Limb (tissue), 2 donors: ENCODE measurements around the gene ARHGAP21.
"Not testable (repeated sequence)": the region's sequence is repeated elsewhere in the genome, so short reads cannot be mapped to it uniquely, and the experiment has no call there.

Experiments
- DNase-seq, 2 donors: peaks; one replicate each; pipeline ENCODE4 v3.0.0-alpha.2; 2016; ENCODE audit errors: extremely low spot score in 2 of 2

ARHGAP21 gene

DNA sequence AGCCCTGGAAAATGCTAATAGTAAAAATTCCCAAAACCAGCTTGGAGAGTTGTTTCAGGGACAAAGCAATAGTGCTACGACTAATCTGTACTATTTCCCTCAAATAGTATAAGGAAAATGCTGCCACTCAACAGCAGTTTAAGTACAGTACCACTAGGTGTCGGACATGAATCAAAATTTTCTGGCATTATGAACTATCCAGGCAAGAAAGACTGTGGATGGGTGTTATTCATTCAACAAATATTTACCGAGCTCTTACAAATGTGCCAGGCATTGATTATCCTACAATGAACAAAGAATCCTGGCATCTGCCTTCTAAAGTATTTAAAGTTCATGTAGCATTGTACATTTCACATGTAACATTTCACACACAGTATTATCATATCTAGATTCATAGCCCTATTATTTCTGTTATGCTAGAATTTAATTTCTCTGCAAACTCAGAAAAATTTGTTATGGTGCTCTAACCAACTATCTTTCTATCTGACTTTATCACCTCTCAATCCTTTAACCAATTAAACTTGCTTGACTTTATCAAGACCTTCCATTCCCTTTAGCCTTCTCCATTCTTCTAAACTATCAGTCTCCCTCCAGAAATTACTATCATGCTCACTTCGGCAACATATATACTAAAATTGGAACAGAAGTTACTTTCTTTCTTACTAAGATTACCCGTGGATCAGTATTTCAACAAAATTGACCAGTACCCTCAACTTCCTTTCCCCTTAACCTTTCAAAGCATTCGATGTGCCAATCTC, 80.6 kb downstream of the ARHGAP21 start:
- DNase-seq, result peak in 1 of 2 donors; percentile 77

DNA sequence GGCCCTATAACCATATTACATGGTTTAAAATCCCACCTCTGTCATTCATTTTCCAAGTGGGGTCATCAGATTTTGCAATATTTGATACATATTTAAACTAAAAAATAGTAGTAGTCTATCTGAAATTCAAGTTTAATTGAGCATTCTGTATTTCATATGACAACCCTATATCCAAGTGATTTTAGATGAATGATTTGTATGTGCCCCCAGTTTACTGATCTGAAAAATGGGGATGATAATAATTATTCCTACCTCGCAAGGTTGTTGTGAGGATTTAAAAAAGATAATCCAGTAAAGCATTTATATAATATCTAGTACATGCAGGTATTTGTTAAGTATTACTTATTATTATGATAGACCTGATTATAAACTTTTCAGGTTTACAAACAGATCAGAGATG, 84.6 kb downstream of the ARHGAP21 start:
- no peak for DNase-seq

DNA sequence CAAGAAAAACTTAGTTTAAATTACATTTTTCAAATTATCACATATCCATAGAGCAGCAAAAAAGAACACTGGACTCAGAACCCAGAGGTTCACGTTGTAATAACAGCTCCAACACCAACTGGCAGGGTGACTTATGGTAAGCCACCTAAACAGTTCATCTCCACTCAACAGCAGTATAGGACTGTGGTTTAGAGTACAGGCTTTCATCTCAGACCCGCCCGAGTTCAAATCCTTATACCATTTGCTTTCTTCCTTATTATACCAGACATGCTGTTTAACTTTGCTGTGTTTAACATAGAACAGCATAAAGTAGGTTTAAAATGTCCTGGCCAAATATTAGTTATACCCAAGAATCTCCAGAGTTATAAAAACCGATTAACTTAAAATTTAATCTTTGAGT, 97.9 kb downstream of the ARHGAP21 start:
- DNase-seq, result no peak

DNA sequence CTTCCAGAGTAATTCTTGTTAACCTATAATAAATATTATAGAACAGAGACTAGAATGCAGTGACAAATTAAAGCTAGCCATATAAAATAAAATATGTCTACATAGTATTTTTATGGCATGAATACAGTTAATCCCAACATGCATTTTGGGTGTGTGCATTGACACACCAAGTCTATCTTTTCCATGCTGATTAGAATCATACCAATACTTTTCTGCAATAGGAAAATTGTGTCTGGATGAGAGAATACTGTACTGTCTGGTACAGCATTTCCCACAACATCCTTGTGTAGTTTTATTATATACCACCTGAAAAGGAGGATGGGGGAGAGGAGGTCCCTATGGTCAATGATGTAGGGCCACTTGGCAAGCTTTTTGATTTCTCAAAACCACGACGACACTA, 100.3 kb downstream of the ARHGAP21 start:
- DNase-seq, result no peak

DNA sequence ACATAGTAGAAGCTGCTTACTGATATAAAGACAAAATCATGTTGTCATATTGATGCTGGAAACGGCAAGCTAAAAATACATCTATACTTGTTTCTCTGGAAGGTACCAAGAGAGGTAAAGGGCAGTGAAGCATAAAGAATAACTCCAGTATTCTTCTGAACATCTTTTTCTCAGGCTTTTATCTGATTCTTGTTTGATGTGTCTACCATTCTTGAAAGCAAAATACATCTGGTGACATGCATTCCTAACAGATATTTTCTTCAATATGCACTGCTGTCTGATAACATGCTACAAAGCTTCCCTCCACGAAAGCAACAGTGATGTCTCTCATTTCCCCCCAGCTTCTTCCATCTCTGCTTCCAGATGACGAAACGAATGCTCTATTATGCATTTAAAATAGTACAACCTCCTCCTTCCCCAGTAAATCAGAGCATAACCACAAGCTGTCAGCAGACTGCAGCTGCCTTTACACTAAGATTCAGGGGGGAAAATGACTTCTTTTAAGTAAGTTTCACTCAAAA, 100.8 kb downstream of the ARHGAP21 start:
- DNase-seq, result no peak

DNA sequence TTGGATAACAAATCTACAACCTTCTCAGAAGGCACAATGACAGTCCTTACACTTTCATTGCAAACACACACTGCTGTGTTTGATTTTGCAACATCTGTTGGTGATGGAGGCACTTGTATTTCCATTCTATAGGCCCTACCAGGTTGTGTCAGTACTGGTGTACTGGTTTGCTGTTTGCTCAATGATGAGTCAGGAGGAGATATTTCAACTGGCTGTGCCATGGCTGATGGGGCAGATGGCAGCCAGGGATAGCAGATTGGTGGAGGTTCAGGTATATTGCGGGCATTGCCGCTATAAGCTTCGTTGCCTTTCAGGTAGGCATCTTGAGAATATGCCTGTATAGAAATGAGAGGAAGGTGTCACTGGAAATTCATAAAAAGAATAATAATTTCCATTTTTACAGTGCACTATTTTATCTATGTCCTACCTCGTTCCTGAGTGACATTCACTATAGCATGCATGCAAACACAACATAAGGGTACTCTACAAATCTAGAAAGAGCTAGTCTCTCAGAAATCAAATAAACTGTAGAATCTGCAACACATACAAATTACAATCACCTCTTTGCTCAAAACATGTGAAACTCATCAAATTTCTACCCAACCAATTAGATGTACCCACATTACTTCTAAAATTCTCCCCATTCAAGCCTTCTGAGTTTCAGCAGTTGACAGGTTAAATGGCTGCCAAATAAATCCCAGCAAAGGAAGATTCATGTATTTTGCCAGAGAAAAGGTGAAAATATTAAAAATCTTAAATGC, 102.5 kb downstream of the ARHGAP21 start:
- not testable (repeated sequence) for DNase-seq

DNA sequence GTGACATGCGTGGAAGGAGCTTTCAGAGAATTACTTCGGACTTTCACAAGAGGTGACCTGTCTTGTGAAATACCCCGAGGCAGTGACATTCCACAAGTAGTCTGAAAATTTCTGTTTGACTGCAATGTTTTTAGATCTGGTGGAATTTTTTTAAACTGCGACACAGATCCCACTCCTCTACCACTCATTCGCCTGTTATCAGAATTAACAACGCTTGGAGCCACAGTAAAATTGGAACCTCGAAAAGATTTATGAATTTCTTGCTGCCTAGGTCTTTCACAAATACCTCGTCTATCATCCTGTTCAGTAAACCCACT, 103.7 kb downstream of the ARHGAP21 start:
- not testable (repeated sequence) for DNase-seq

DNA sequence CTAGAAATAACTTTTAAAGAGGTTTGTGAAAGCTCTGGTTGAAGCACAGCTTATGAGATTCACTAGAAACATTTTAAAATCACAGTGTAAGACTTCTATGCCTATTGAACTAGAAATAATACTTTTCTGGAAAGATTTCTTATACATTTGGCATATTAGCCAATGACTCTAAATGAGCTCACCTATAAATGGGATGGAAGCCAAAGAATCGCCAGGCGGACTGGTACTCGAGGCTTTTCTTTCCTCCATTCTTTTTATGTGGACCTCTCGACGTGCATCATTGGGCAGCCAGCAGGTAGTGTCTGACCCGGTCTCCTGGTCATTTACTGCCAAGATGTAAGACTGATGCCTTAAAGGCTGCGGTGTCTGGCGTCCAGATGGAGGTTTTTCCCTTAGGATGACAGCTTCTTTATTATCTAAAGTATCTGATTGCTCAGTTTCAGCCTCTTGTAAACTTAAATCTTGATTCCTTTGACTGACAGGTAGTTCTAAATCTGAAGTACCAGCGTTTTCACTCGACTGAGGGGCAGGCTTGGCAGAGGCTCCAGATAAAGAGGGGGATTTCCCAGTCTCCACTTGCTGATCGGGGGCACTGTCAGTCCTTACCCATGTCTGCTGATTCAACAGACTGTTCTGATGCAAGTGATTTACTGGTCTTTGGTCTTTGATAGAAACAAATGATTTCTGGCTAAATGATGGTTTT, 104.2 kb downstream of the ARHGAP21 start:
- DNase-seq, result not testable (repeated sequence)

DNA sequence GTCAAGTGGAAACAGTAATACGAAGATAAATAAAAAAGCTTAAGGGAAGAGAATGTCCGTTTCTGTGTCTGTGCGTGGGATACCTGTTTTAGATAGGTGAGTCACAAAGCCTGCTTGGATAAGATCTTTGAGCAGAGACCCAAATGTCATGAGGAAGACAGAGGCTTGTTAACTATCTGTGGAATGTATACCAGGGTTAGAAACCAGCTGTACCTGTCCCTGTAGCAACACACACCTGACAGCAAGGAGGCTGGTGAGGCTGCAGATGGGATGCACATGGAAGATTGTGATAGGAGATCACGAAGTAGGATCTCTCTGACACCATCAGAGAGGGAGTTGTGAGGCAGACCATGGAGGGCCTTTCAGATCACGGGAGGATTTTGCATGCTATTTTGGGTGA, 105.3 kb downstream of the ARHGAP21 start:
- DNase-seq, result no peak

DNA sequence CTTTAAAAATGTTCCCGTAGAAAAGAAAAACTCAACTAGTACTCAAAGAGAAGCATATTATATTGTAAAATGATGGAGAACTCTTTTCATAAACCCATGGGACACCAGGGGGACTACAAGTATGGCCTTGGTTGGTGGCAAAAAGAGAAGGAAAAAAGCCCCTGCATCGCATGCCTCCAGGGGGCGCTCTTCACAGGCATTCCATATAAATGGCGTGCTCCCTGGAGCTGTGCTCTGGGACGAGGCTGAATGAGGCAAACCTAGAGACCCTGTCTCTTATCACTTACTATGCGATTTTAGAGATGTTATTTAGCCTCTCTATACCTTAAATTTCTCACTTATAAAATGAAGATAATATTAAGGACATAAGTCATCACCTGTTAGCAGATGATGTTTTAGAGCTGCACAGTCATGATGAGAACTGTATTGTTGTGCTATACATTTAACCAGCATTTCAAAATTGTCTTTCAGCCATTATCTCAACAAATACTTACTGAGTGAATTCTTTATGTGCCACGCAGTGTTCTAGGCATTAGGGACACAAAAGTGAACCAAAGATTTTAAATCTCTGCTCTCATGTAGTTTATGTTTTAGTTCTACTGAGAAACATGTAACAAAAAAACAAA, 105.8 kb downstream of the ARHGAP21 start:
- peak in 1 of 2 donors; percentile 46 for DNase-seq

DNA sequence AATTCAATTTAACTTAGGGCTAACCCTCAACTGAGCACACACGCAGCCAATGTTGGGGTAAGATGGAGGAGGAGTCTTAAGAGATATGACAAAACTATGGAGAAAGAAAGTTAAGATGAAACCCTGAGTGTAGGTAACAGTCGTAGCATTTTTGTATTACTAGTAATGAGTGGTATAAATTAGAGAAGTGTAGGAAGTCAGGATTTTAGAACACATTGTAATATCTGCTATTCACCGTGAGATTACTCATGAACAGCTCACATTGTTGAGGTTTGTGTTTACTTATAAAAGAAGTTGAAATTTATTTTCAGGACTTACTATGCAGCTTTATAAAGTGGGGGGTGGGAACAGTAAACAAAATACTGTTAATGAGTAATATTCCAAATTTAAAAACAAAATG, 107.2 kb downstream of the ARHGAP21 start:
- DNase-seq, result no peak

DNA sequence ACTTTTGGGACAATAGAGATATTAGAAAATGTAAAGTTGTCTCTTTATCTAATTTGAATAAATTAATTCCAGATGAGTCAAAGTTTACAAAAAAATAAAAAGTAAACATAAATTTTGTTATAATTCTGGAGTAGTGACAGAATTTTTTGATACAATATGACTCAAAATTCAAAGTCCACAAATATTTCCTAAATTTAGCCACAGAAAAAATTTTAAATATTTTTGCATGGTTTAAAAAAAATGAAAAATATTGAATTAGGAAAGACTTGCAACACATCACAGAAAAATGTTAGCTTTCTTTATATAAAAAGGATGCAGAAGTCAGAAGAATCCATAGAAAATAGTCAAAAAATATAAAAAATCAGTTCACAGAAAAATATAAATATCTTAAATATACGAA, 117.7 kb downstream of the ARHGAP21 start:
- no peak for DNase-seq

DNA sequence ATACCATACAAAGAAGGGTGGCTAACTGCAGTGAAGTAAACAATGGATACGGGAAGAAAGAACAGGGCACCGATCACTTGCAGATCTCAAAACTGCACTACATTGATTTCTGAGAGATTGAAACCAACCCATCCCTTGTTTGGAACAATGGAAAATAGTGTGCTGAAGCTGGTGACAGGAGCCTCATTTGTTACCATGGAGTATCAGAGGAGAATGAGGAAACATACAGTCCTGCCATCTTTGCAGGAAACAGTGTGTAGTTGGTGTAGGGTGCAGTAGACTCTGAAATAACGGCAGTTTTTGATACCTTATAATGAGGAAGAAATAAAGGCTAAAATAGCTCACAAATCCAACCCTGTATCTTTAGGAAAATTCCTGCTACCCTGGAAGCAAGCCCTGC, 118.5 kb downstream of the ARHGAP21 start:
- no peak for DNase-seq

DNA sequence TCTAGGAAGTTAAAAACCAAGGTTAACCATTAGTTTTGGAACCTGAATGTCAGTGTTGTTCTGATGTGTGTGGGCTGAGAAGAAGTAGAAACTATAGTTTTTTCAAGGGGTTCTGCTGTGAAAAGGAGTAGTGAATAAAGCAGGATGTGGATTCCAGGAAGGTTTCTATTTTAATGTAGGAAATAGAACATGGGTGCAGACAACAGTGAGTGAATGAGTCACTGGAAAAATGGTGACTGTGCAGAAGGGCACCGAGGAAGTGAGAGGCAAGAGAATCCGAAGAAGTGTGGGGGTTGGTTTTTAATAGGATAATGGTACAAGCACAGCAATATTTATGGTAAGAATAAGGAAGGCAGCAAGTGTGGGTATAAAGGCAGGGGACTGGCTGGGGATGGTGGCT, 120.4 kb downstream of the ARHGAP21 start:
- DNase-seq, result no peak

DNA sequence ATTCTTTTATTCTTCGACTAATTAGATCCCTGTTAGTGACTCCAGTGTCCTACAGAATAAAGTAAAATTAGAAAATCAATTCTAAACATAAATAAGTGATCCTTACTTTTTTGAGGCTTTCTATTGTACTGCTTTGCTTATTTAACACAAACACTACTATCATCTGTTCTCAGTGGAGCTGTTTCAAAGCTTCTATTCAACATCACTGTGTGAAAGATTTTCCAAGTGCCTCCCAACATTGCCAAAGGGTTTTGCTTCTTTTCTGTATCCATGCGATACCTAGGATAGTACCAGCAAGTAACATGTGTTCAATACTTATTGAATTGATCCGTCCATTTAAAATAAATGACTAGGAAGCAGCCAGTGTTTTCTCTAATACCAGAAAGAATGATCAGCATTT, 125.7 kb downstream of the ARHGAP21 start:
- no peak for DNase-seq

DNA sequence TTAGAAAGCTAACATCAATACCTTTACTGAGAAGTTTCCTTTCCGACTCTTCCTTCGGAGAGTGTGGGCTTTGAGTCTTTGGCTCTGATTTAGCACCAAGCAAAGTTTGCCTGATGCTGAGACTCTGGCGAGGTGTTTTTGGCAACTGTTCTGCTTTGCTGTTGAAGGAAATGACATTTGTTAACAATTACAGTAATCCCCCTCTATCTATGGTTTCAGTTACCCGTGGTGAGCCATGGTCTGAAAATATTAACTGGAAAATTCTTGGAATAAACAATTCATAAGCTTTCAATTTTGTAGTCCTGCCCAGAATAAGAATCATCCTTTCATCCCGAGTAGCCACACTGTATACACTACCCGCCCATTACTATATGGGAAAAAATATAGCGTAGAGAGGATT, 126.3 kb downstream of the ARHGAP21 start:
- DNase-seq, result no peak

DNA sequence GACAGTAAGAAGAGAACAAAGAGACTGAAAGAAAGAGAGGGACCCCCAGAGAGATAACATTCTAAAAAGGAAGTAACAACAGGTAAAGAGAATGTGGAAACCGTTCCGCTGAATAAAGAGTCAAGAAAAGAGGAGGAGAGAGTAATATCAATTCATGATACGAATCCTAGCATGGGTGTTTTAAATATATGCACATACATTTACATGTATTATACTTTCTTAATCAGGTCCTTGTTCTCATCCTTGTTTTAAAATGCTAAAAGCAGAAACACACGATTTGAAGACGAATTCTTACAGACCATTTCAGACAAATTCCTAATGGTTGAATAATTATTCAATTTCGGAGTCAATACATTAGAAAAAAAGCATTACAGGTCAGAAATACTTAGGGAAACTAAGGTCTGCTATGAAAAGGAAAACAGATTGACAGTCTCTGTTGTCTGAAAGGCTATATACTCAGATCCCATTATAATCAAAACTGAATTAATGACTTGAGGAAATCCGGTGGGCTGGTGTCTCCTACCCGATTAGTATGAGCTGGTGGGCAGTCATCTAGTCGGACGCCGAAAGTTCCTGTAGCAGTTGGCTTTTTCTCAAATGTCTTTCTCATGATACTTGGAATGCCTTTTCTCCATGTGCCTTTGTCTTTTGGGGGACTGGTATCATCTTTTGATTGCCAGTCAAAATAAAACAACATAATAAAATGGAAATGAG, 127.3 kb downstream of the ARHGAP21 start:
- DNase-seq, result no peak

DNA sequence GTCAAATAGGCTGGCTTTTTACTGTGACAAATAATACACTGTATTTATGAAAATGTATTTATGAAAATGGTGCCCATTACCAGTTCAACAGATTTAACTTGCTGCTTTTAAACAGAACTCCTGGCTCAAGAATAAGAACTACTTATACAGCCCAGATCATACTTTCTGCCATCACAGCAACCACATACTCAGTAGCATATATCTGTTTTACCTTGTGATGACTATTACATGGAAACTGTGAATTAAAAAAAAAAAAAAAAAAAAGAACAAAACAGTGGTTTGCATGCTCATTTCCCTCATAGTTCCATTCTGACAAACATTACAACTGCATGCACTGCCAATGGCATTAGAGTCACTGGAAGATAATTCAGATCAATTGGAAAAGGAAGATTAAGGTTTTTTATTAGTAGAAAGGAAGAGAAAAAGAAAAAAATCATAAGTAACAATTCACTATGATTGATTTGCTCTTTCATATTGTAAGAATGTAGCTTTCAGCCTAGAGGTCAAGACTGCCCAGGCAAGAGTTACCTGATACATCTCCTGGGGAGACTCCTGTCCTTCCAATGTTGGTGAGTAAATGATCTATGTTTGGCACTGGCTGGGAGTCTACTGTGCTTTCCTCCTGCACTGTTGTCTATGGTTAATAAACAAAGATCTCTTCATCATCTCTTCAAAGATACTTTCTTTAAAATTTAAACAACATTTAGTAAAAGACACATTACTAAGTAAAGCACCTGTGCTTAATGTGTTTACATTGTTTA, 132.8 kb downstream of the ARHGAP21 start:
- no peak for DNase-seq

DNA sequence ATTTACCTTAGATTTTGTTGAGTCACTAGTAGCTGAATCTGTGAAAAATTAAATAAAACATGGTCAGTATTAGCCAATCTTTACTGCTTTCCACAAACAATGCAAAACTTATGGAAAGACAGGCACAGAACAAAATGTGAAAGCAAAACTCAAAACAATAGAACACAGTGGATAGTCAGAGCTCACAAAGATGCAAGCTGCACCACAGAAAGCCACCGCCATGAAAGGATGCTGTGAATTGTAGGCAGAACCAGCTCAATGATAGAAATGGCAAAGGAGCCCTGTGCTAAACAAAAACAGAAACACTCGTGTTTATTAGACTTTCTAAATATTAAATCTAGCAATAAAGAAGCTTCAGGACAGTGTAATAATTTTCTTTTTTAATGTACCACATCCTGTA, 134.4 kb downstream of the ARHGAP21 start:
- DNase-seq, result no peak

DNA sequence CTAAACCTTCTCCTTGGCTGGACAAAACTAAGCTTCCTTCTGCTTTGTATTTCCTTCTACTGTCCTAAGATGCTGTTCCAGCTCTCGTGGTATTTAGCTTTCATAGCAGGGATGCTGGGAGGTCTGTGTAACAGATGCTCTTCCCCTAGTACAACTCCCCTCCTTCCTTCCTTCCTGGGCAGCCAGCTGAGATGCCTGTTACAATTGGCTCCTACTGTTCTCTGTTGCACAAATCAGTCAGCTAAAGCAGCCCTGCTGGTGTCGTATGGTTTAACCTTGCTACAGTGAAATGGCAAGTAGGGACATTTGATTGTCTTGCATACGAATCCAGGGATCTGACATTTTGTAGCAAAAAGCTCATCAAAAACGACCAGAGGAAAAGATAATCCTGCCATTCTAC, 143.8 kb downstream of the ARHGAP21 start:
- no peak for DNase-seq
